Cardiac muscle cell (in vitro differentiated cells and primary cell): ENCODE data around the gene PRUNE2. TPM values are rescaled to one million over a fixed set of nuclear protein-coding genes. Genes with fewer than 3 reads are reported as not detected.

Experiments
- DNase-seq, 2 donors: peaks; one replicate each; pipeline versions ENCODE4 v3.0.0 to v3.0.0-alpha.2; 2010 to 2017; ENCODE audit warnings: low read depth in 1 of 2, low spot score in 1 of 2
- H3K27ac ChIP-seq: fragments of 200-600 bp; sonication (generic); 2 replicates; pipeline ENCODE4 v1.5.1; 2016
- H3K27me3 ChIP-seq: fragments of 200-600 bp; sonication (generic); 2 replicates; pipeline ENCODE4 v1.6.0; 2016; ENCODE audit warnings: control low read depth
- H3K36me3 ChIP-seq: fragments of 200-600 bp; sonication (generic); 2 replicates; pipeline ENCODE4 v1.5.1; 2016; ENCODE audit warnings: control low read depth
- H3K4me1 ChIP-seq: fragments of 200-600 bp; sonication (generic); 2 replicates; pipeline ENCODE4 v1.8.1; 2017; ENCODE audit warnings: low read depth, mild to moderate bottlenecking, mixed run types
- H3K4me3 ChIP-seq: fragments of 200-600 bp; sonication (generic); 2 replicates; pipeline ENCODE4 v1.5.1; 2016; ENCODE audit warnings: mild to moderate bottlenecking
- H3K9me3 ChIP-seq: fragments of 200-600 bp; sonication (generic); 2 replicates; pipeline ENCODE4 v1.5.1; 2017; ENCODE audit warnings: low read depth, mild to moderate bottlenecking, control low read depth
- CTCF ChIP-seq: IDR thresholded peaks from 2 replicates; pipeline ENCODE4 v1.5.1; 2012; ENCODE audit warnings: low read depth, mild to moderate bottlenecking, low read length
- polyA plus RNA-seq: library from polyadenylated mRNA; unstranded; fragments of >200 nt; fragmentation: Nextera tagmentation; extraction: Ambion mirVana; gene quantifications from 2 replicates; pipeline ENCODE4 v1.2.1, GENCODE V29; 2016
- total RNA-seq: library from RNA; depleted of rRNA; stranded (reverse); fragments of >200 nt; gene quantifications from 2 replicates; pipeline ENCODE4 v1.2.3, GENCODE V29; 2016

The PRUNE2 gene
- total and polyA plus RNA-seq, 2 experiments from 2014 or later, result 5.5 to 14.4 TPM

- Histone ChIP-seq H3K9me3 (no peaks in the 10 kb centered on the region), H3K27ac (no peak overlapping the region), H3K27me3 (no peaks in the 10 kb centered on the region), H3K4me3 (no peak overlapping the region), H3K4me1 (no peaks in the 10 kb centered on the region), H3K36me3 (no peaks in the 10 kb centered on the region)
- no peak for TF ChIP-seq CTCF
- DNase-seq, result no peak
These were observed 320.2 kb downstream of the PRUNE2 start for GRCh38 chr9:76585487-76586389.

GRCh38 chr9:76583256-76583655 lies 322.7 kb downstream of the PRUNE2 start:
- DNase-seq, result no peak
- H3K27me3 ChIP-seq, result no peaks in the 10 kb centered on the region
- no peak overlapping the region for H3K4me3 ChIP-seq
- H3K9me3 ChIP-seq, result no peaks in the 10 kb centered on the region
- no peak for TF ChIP-seq CTCF
- no peaks in the 10 kb centered on the region for H3K36me3 ChIP-seq
- no peak overlapping the region for H3K27ac ChIP-seq
- no peaks in the 10 kb centered on the region for H3K4me1 ChIP-seq

GRCh38 chr9:76581731-76582130 lies 324.2 kb downstream of the PRUNE2 start:
- Histone ChIP-seq H3K27ac (no peak overlapping the region), H3K36me3 (no peaks in the 10 kb centered on the region), H3K27me3 (no peaks in the 10 kb centered on the region), H3K4me1 (no peaks in the 10 kb centered on the region), H3K4me3 (no peak overlapping the region), H3K9me3 (no peaks in the 10 kb centered on the region)
- no peak for DNase-seq
- no peak for TF ChIP-seq CTCF

GRCh38 chr9:76580820-76581219 lies 325.1 kb downstream of the PRUNE2 start:
- H3K4me1 ChIP-seq, result no peaks in the 10 kb centered on the region
- no peak for TF ChIP-seq CTCF
- no peaks in the 10 kb centered on the region for H3K27me3 ChIP-seq
- H3K9me3 ChIP-seq, result no peaks in the 10 kb centered on the region
- no peak for DNase-seq
- H3K36me3 ChIP-seq, result no peaks in the 10 kb centered on the region
- no peak overlapping the region for H3K27ac ChIP-seq
- no peak overlapping the region for H3K4me3 ChIP-seq

- DNase-seq, result no peak
- Histone ChIP-seq H3K27ac (no peak overlapping the region), H3K4me3 (no peak overlapping the region), H3K36me3 (no peaks in the 10 kb centered on the region), H3K4me1 (no peaks in the 10 kb centered on the region), H3K9me3 (no peaks in the 10 kb centered on the region), H3K27me3 (no peaks in the 10 kb centered on the region)
- no peak for TF ChIP-seq CTCF
These were observed 325.7 kb downstream of the PRUNE2 start for GRCh38 chr9:76580188-76580587.
